LHCN-M2 (cell line): Measurements from ENCODE around the gene COX4I2. TPM values are rescaled to one million over a fixed set of nuclear protein-coding genes. Genes with fewer than 3 reads are reported as not detected.
"Not testable (repeated sequence)": the region's sequence is repeated elsewhere in the genome, so short reads cannot be mapped to it uniquely, and the experiment has no call there.

Experiments used
- DNase-seq: peaks from one replicate; pipeline ENCODE4 v3.0.0-alpha.2; 2012; ENCODE audit warnings: low read depth
- polyA plus RNA-seq: library from polyadenylated mRNA; unstranded; fragments of >200 nt; gene quantifications from one replicate; pipeline ENCODE4 v1.2.1, GENCODE V29; 2012; ENCODE audit warnings: missing spikeins
- total RNA-seq: library from RNA; depleted of rRNA; stranded (reverse); fragments of >200 nt; gene quantifications from 2 replicates; pipeline ENCODE4 v1.2.3, GENCODE V29; 2014; rRNA removed

The COX4I2 gene
- not detected in 2 replicates for total RNA-seq
- not detected for polyA plus RNA-seq

GRCh38 chr20:31637660-31638059 is at the start of gene COX4I2:
COX4I2 (plus strand) TSS chr20:31637912; CDS start chr20:31639018, 1,106 bp downstream.
- DNase-seq, result no peak

GRCh38 chr20:31590717-31591225 is 46.9 kb upstream of the COX4I2 start:
- DNase-seq, result no peak

- DNase-seq, result peak; percentile 93
These were observed 44.3 kb upstream of the COX4I2 start for GRCh38 chr20:31593221-31594001.

GRCh38 chr20:31594002-31594557 is 43.6 kb upstream of the COX4I2 start:
- DNase-seq, result no peak

GRCh38 chr20:31594558-31595379 is 42.9 kb upstream of the COX4I2 start:
- DNase-seq, result no peak

GRCh38 chr20:31595380-31595653 is 42.4 kb upstream of the COX4I2 start:
- no peak for DNase-seq

- DNase-seq, result peak; percentile 98
These were observed 41.9 kb upstream of the COX4I2 start for GRCh38 chr20:31595654-31596411.

- not testable (repeated sequence) for DNase-seq
These were observed 41.3 kb upstream of the COX4I2 start for GRCh38 chr20:31596412-31596715.

GRCh38 chr20:31596831-31597480 is 40.8 kb upstream of the COX4I2 start:
- DNase-seq, result no peak

GRCh38 chr20:31597481-31597855 is 40.2 kb upstream of the COX4I2 start:
- no peak for DNase-seq

GRCh38 chr20:31602431-31602778 is 35.3 kb upstream of the COX4I2 start:
- no peak for DNase-seq

GRCh38 chr20:31602779-31603441 is 34.8 kb upstream of the COX4I2 start:
- peak; percentile 94 for DNase-seq

GRCh38 chr20:31603822-31604566 is 33.7 kb upstream of the COX4I2 start:
- peak; percentile 98 for DNase-seq

GRCh38 chr20:31604567-31605030 is 33.1 kb upstream of the COX4I2 start:
- DNase-seq, result no peak

GRCh38 chr20:31605031-31605901 is 32.4 kb upstream of the COX4I2 start, which contains the start of gene ID1:
ID1 (plus strand) TSS chr20:31605289; CDS start chr20:31605388, 99 bp downstream.
- DNase-seq, result peak; percentile 98

GRCh38 chr20:31605902-31606803 is 31.6 kb upstream of the COX4I2 start:
- DNase-seq, result peak; percentile 28

- peak; percentile 91 for DNase-seq
These were observed 30.7 kb upstream of the COX4I2 start for GRCh38 chr20:31606804-31607639.
